CMK (cell line): ENCODE measurements around the gene GNPDA1.
"Not testable (repeated sequence)": the region's sequence is repeated elsewhere in the genome, so short reads cannot be mapped to it uniquely, and the experiment has no call there.

ENCODE experiments used
- DNase-seq: peaks from one replicate; pipeline ENCODE4 v3.0.0-alpha.2; 2010; ENCODE audit warnings: low read depth

The GNPDA1 gene

DNA sequence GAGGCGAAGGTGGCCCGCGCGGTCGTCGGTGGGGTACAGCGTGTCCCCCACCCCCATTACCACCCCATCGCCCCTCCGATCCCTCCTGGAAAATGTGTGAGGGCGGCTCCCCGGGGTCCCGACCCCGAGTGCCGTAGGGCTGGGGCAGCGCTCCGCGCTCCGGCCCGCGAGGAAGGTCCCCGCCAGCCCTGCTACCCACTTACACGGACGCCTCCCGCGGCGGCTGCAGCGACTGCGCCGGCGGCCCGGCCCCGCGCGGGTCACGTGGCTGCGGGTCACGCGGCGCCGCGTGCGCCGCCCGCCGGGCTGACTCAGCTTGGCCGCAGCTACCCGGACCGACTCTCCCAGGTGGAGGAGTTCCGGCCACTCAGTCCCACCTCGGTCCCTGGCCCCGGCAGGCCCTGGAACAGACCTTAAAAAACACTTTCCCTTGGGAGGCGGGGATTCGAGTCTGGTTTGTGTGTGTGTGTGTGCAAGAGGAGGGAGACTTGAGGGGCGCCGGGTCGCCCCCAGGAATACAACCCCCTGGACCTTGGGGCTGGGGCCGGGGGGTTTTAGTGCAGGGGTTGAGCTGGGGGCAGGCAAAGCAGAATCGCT, at the start of gene GNPDA1:
Gene GNPDA1, minus strand, starts transcription at position 236 of the 597 bp plus-strand sequence. CDS start 992 bp downstream, outside the sequence.
- no peak for DNase-seq

DNA sequence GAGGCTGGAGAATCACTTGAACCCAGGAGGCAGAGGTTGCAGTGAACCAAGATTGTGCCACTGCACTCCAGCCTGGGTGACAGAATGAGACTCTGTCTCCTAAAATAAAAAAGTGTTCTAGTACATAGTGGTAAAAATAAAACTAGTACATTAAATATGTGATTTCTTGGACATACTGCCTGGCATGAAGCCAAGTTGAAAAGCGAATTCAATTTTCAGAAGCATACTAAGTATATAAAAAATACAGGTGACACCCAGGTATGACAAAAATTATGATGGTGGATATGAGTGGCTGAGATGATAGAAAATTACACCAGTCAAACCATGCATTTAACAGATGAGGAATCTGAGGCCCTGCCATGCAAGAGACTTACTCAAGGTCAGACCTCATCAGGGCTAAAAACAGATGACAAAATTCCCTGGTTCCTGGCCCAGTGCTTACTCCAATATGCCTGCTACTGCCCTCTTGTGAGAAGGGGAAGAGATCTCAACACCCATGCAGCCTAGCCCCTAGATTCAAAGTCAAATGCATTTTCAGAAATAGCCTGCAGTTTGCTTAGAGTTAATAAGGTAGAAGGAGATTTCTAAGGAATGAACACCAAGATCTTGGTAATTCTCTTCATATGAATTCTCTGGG, 46.6 kb upstream of the GNPDA1 start:
- DNase-seq, result no peak

DNA sequence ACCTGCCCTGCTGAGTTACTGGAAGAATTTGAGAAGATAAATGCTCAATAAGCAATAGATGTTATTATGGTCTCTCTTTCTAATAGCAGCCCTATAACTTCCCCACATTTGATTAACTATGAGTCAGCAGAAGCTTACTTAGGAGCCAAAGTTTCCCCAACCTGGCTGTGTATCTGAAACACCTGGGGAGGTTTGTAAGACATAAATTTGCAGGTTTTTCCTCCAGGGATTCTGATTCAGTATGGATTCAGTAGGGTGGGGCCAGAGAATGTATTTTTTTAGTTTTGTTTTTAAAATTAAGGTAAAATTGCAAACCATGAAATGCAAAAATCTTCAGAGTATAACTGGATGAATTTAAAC, 44.9 kb upstream of the GNPDA1 start:
- DNase-seq, result no peak

DNA sequence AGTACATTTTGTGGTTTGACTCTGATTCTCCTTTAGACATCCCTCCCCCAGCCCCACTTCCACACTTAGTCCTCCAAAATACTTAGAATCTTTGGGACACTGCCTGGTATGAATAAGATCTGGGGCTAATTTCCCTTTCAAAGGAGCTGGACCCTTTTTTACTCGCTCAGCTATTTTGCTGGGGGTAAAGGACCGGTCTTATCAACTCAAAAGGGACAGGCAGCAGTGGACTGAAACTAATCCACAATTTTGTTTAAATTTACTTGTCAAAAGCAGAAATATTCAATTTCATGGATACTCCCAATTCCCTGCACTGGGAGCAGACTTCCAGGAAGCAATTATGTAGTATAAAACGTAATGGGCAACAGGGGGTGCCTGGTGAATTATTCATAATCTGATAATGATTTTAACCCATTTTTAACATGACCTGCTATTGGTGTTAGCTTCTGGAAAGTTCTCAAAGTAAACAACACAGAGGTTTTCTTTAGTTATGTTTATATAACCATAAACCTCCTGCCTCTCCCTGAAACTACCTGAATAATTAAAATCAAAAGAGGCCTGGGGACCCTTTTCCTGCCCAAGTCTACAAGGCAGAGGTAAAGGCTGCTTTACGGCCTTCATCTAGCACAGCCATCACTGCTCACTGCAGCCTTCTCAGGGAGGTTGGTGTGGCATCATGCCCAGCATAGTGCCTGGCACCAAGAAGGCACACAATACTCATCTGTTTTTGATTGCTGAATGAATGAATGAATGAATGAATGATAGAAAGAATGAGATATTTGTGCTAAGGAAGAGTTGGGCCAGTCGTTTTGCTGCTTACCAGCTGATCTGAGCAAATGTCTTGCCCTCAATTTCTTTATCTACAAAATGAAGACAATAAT, 44.2 kb upstream of the GNPDA1 start:
- no peak for DNase-seq

DNA sequence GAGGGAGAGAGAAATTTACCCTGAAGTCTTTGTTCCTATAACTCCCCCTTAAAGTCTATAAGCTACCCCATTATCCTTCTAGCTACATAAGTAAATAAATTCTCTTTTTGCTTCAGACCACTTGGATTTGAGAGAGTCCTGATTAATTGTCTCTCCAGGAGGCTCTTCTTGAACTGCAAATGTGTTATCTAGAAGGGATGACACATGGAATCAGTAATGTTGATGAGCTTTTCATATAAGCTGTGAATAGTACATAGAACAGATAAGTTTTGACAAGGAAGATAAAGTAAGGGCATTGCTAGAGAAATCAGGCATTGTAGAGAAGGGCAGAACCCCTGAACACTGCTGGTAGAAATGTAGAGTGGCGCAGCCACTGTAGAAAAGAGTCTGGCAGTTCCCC, 42.5 kb upstream of the GNPDA1 start:
- no peak for DNase-seq

DNA sequence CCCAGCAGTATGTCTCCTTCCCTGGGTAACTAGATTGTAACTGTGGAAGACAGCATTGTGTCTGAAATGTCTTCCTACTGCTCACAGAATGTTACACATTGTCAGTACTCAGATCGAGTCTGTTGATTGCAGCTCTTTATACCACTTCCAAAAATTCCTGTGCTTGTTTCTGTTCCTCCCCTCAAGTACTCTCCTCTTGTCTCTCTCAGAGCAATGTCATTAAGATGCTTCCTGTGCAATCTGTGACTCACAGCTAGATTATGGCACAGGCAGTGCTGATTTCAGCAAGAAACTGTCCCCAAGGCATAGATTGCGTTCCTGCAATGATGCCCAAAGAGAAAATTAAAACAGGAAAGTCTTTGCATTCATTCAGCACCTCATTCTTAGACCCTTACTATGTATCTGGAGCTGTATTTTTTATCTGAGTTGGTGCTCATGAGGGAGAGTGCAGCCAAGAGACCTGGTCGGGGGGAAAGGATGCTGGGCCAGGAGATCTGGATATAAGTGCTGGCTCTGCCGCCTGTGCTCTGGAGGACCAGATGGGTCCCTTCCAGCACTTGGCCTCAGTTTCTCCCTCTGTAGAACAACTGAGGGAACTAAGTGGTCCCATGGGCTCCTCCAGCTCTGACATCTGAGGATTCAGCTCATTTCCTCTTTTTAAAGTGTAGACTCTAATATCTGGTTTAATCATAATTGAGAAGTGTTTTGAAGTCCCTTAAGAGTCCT, 40.8 kb upstream of the GNPDA1 start:
- no peak for DNase-seq

DNA sequence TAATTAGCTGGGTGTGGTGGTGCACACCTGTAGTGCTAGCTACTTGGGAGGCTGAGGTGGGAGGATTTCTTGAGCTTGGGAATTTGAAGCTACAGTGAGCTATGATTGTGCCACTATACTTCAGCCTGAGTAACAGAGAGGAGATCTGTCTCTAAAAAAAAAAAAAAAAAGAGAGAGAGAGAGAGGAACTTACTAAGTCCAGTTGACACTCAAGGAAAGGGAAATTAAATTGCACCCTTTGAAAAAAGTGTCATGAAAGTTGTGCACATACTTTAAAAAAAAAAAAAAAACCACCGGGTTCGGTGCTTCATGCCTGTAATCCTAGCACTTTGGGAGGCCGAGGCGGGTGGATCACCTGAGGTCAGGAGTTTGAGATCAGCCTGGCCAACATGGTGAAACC, 39.2 kb upstream of the GNPDA1 start:
- DNase-seq, result not testable (repeated sequence)

DNA sequence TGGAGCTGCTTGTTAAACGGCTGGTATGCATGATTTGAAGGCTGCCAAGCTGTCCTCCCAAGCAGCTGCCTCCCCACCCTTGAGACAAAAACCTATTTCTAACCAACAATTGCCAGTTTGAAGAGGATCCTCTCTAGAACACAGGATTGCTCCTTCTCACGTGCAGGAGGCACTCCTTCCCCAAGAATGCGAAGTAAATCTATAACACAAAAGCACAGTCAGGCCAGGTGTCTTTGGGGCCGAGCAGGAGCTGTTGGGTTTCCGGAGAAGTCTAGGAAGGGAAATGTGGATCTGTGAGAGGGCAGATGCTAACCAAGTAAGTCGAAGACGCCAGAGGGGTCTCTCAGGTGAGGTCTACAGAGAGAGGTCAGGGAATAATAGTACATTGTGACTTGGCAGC, 35.4 kb upstream of the GNPDA1 start:
- DNase-seq, result no peak

DNA sequence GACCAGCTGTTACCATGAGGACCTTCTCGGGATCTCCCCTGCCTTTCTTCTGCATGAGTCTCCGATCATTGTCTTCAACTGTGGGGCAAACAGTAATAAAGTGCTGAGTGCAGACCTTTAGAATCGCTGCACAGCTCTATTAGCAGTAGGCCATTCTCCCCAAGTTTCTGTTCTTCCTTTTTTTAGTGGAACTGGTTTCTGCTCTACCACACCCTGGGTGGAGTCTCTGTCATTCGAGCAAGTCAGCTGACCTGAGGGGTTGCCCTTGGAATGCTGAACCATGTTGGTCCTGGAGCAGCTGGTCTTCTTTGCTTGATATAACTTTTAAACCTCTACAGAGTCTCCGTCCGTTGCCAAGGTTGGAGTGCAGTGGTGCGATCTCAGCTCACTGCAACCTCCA, 33.4 kb upstream of the GNPDA1 start:
- DNase-seq, result no peak

DNA sequence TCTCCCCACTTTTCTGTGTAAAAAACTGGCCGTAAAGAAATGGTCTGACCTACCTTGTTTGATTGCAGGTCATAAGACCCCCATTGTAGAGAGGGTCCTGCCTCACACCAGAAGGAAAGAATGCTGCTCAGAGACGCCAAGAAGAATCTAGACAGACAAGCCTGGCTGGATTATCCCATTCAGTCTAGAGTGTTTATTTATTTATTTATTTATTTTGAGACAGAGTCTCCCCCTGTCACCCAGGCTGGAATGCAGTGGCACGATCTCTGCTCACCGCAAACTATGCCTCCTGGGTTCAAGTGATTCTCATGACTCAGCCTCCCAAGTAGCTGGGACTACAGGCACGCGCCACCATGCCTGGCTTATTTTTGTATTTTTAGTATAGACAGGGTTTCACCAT, 28.1 kb upstream of the GNPDA1 start:
- DNase-seq, result not testable (repeated sequence)

DNA sequence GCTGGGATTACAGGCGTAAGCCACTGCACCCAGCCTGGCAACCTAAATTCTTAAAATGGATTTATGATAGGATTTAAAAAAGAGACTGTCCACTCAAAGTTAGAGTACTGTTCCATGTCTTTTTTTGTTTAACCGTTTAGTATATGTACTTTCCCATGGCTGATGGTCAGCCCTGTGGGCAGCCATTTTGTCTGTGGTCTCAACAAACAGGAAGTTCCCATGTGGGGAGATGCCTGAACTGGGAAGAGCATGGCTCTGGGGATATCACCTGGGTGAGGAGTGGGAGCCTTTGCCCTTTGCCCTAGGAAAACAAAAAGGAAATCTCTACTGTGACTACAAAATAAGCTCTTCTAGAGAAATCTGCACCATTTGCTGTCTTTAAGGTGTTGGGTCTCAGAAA, 27.5 kb upstream of the GNPDA1 start:
- no peak for DNase-seq

DNA sequence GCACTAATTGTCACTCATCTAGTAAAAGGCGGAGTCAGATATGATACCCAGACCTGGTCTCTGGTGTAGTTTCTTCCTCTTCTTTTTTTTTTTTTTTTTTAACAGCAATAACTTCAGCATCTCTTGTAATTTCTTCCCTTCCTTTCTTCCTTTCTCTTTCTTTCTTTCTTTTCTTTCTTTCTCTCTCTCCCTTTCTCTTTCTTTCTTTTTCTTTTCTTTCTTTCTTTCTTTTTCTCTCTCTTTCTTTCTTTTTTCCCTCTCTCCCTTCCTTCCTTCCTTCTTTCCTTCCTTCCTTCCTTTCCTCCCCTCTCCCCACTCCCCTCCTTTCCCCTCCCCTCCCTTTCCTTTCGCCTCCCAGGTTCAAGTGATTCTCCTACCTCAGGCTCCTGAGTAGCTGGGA, 25.9 kb upstream of the GNPDA1 start:
- DNase-seq, result no peak

DNA sequence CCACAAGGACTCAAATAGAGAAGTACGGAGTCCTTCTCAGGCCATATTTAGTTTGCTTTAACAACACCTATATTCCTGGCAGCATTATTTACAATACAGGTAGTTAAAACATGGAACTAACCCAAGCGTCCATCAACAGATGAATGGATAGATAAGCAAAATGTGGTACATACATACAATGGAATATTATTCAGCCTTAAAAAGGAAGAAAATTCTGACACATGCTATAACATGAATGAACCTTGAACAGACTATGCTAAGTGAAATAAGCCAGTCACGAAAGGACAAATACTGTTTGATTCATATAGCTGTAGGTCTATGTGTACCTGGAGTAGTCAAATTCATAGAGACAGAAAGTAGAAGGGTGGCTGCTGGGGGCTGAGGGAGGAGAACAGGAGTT, 24.8 kb upstream of the GNPDA1 start:
- DNase-seq, result not testable (repeated sequence)

DNA sequence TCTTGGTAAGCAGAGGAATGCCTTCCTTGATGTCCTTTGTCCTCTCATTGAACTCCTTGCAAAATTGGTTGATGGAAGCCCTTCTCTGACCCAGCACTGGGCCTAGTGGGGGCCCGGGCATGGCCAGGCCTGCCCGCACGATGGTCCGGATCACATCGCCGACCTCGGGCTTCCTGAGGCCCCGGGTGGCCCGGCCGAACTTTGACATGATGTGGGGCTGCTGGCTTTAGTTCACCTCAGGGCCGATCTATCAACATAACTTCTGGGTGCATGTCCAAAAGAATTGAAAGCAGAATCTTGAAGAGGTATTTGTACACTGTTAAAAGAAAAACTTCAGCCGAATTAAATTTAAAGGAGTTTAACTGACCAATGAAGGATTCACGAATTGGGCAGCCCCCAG, 24.1 kb upstream of the GNPDA1 start:
- DNase-seq, result no peak

DNA sequence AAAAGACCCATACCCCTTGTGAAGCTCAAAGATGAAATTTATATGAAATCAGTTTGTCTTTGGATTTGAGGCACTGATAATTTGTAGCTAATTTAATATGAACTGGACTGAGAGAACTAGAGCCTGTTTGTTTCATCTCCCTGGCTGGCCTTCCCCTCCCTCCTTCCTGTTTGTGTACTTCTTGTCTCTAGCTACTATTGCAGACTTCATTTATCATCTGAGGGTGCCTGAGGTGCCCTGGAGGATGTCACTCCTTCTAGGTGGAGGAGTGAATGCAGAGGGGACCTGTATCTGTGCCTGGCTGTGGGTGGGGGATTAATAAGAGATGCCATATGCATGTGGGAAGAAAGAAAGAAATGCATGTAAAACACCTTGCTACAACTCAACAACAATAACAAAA, 22.2 kb upstream of the GNPDA1 start:
- no peak for DNase-seq

DNA sequence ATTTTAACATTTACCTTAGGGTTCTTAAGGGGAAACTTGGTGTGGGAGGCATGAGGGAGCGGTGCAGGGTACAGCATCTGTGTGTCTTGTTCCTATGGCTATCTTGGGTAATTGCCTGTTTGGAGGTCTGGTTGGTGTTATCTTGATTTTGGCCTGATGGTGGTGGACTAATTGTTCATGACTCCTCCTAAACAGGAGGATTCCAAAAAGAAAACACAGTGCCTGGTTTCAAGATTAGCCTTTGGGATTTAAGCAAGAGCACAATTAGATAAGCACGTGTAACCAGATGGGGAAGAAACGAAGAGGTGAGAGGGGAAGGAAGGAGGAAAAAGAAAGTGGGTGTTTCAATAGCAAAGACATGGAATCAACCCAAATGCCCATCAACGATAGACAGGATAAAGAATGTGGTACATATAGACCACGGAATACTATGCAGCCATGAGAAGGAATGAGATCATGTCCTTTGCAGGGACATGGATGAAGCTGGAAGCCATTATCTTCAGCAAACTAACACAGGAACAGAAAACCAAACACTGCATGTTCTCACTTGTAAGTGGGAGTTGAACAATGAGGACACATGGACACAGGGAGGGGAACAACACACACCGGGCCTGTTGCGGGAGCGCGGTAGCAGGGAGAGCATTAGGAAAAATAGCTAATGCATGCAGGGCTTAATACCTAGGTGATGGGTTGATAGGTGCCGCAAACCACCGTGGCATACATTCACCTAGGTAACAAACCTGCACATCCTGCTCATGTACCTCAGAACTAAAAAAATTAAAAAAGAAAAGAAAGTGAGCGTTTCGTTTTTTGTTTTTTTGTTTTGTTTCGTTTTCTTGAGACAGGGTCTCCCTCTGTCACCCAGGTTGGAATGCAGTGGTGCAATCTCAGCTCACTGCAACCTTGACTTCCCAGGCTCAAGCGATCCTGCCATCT, 21.1 kb upstream of the GNPDA1 start:
- DNase-seq, result not testable (repeated sequence)

DNA sequence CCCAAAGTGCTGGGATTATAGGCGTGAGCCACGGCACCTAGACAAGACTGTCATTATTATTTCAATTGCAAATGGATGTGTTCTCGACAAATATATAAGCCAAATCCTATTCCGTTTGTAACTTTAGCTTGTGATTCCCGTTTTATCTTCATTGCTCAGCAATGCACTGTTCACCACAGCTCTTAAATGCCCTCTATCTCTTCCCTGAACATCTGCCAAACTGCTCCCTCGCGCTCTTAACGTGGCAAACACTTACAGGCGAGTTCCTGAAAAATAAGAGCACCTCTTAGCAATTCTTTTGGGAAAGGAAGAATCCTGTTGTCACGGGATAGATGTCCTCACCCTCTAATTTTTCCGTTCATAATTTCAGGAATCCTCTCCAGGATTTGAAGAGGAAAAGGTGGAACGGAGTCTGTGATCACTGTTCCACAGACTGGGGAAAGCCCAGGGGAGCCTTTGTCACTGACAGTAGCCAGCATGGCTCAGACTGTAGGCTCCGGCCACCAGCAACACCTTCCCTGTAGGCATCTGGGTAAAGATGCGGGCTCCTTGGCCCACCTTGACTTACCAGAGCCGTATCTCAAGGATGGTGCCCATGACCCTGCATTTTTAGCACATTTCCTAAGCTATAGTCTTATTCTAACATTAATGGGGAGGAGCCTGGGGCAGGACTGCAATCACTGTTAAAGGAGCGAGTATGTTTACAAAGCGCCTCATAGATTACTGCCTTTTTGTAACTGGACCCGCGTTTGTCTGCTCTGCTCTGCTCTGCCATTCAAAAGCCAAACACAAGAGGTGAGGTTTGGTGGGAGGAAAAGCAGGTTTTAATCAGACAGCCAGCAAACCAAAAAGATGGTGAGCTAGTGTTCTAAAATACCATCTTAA, 20.2 kb upstream of the GNPDA1 start:
- no peak for DNase-seq

DNA sequence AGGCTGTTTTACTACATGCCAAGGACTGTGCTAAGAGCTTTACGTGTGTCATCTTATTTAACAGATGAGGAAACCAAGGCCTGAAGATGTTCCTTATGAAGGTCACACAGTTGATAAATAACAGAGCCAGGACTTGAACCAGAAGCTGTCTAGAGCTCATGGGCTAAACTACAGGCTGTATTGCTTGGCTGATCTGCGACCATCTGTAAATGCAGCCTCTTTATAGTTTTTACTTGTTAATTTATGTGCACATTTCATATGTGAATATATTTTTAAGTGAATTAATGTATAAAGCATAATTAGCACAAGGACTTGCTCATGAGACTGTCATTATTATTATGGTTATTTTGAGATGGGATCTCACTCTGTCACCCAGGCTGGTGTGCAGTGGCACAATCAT, 19.3 kb upstream of the GNPDA1 start:
- DNase-seq, result no peak

DNA sequence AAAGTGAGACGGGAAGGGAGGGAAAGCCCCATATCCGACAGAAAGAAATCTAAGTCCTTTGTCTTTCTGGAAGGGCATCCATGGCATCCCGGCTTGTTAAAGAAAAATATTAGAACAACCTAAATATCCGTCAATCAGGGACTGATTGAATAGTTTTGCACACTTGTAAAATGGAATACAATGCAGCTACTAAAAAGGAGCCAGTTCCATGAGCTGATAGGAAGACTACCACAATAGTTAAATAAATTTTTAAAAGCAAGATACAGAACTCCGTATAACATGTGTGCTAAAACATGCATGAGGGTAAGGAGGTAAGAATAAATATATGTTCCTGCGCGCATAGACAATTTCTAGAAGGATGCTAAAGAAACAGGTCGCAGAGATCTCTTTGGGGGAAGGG, 12.8 kb upstream of the GNPDA1 start:
- DNase-seq, result no peak

DNA sequence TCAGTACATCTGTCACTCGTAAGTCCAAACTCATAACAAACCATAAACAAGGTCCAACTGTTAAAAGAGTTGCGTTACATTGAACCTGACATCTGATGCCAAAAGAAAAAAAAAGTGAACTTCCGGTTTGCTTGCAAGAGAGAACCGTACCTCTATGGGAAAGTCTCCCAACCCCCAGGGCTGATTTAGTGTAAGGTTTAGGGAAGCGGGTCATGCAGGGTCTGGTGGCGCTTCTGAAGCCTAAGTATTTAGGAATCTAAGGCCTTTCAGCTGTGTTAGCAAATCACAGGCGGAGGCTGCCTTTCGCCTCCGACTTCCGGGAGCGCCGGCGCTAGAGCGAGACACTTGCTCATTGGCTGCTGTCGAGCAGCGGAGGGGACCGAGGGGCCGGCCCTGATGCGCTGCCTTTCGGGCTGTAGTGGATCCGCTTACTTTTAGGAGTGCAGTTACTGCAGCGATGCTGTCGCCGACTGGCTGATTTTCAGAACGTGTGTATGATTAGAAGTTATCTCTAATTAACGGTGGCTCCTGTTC, 12.0 kb upstream of the GNPDA1 start:
- no peak for DNase-seq
